Urinary bladder (tissue), 4 donors: ENCODE measurements around the gene GAGE10. TPM values are rescaled to one million over a fixed set of nuclear protein-coding genes. Genes with fewer than 3 reads are reported as not detected.

Experiments
- DNase-seq: peaks from one replicate; pipeline ENCODE4 v3.0.0-alpha.2; 2015; ENCODE audit errors: extremely low spot score
- H3K27ac ChIP-seq: one replicate; pipeline ENCODE4 v1.5.1; 2013; ENCODE audit warnings: low read depth, mild to moderate bottlenecking, moderate library complexity
- H3K36me3 ChIP-seq: one replicate; pipeline ENCODE4 v1.6.1; 2013; ENCODE audit warnings: mild to moderate bottlenecking, moderate library complexity; ENCODE audit not compliant: insufficient read depth
- H3K4me1 ChIP-seq: one replicate; pipeline ENCODE4 v1.6.1; 2013; ENCODE audit warnings: mild to moderate bottlenecking, moderate library complexity; ENCODE audit not compliant: insufficient read depth
- H3K4me3 ChIP-seq: one replicate; pipeline ENCODE4 v1.5.1; 2013; ENCODE audit warnings: low read depth, low read length
- WGBS: extraction: QIAGEN DNeasy Blood & Tissue Kit; methylation state at CpG from one replicate; pipeline ENCODE4 v1.1.7; 2013; 5-methylcytosine and 5-hydroxymethylcytosine counted together
- polyA plus RNA-seq: library from polyadenylated mRNA; stranded (reverse); fragments of 200-250 nt; gene quantifications from one replicate; pipeline ENCODE4 v1.2.3, GENCODE V29; 2013
- total RNA-seq: library from RNA; depleted of rRNA; stranded (reverse); fragments of >200 nt; gene quantifications from one replicate; pipeline ENCODE4 v1.2.3, GENCODE V29; 2014
- donor health status: healthy with polysubstance abuse.
- donor health status: healthy.

GAGE10 gene
- total RNA-seq: not detected
- polyA plus RNA-seq: not detected

GRCh38 chrX:49303346-49303745 is at the start of gene GAGE10:
Gene GAGE10, plus strand, starts transcription at chrX:49303646. Its CDS starts 1,214 bp downstream, at chrX:49304860.
- Histone ChIP-seq H3K27ac (no peak within 1 kb of the TSS), H3K4me3 (no peak within 1 kb of the TSS), H3K4me1 (no peaks in the 10 kb centered on the region), H3K36me3 (no peaks in the 10 kb centered on the region)
- no peak for DNase-seq
- WGBS: 82% methylated on average over 15 of the region's 15 CpGs

- Histone ChIP-seq H3K4me3 (no peak overlapping the region), H3K4me1 (no peaks in the 10 kb centered on the region), H3K27ac (no peak overlapping the region), H3K36me3 (no peaks in the 10 kb centered on the region)
- WGBS: 90% methylated on average over 7 of the region's 7 CpGs
- DNase-seq: no peak
These were observed 48.8 kb upstream of the GAGE10 start for GRCh38 chrX:49254639-49255038.

GRCh38 chrX:49256268-49256995 is 47.0 kb upstream of the GAGE10 start:
- no peaks in the 10 kb centered on the region for H3K4me1 ChIP-seq
- no peak overlapping the region for H3K27ac ChIP-seq
- DNase-seq: no peak
- WGBS: 83% methylated on average over 9 of the region's 9 CpGs
- no peaks in the 10 kb centered on the region for H3K36me3 ChIP-seq
- H3K4me3 ChIP-seq: no peak overlapping the region

GRCh38 chrX:49257074-49257790 is 46.2 kb upstream of the GAGE10 start:
- no peak for DNase-seq
- Histone ChIP-seq H3K4me1 (no peaks in the 10 kb centered on the region), H3K27ac (no peak overlapping the region), H3K4me3 (no peak overlapping the region), H3K36me3 (no peaks in the 10 kb centered on the region)
- 85% methylated on average over 14 of the region's 14 CpGs for WGBS

GRCh38 chrX:49257846-49258748 is 45.3 kb upstream of the GAGE10 start:
- no peak for DNase-seq
- no peaks in the 10 kb centered on the region for H3K36me3 ChIP-seq
- H3K4me1 ChIP-seq: no peaks in the 10 kb centered on the region
- H3K27ac ChIP-seq: no peak overlapping the region
- no peak overlapping the region for H3K4me3 ChIP-seq
- WGBS: 81% methylated on average over 20 of the region's 20 CpGs

- Histone ChIP-seq H3K27ac (no peak overlapping the region), H3K36me3 (no peaks in the 10 kb centered on the region), H3K4me3 (no peak overlapping the region), H3K4me1 (no peaks in the 10 kb centered on the region)
- 87% methylated on average over 5 of the region's 5 CpGs for whole genome bisulfite sequencing
- DNase-seq: no peak
These were observed 44.7 kb upstream of the GAGE10 start for GRCh38 chrX:49258749-49259124.

- Histone ChIP-seq H3K4me1 (no peaks in the 10 kb centered on the region), H3K36me3 (no peaks in the 10 kb centered on the region), H3K27ac (no peak overlapping the region), H3K4me3 (no peak overlapping the region)
- no peak for DNase-seq
- 95% methylated on average over 17 of the region's 17 CpGs for WGBS
These were observed 43.0 kb upstream of the GAGE10 start for GRCh38 chrX:49260221-49260985.

- Histone ChIP-seq H3K4me3 (no peak overlapping the region), H3K27ac (no peak overlapping the region), H3K36me3 (no peaks in the 10 kb centered on the region), H3K4me1 (no peaks in the 10 kb centered on the region)
- DNase-seq: no peak
- WGBS: 41% methylated on average over 1 of the region's 1 CpG
These were observed 40.8 kb upstream of the GAGE10 start for GRCh38 chrX:49262603-49263002.

- Histone ChIP-seq H3K27ac (no peak overlapping the region), H3K36me3 (no peaks in the 10 kb centered on the region), H3K4me1 (no peaks in the 10 kb centered on the region), H3K4me3 (no peak overlapping the region)
- 82% methylated on average over 10 of the region's 10 CpGs for WGBS
- DNase-seq: no peak
These were observed 39.8 kb upstream of the GAGE10 start for GRCh38 chrX:49263631-49264030.

- H3K4me3 ChIP-seq: no peak within 1 kb of the TSS
- H3K4me1 ChIP-seq: no peaks in the 10 kb centered on the region
- 89% methylated on average over 11 of the region's 11 CpGs for WGBS
- H3K36me3 ChIP-seq: no peaks in the 10 kb centered on the region
- H3K27ac ChIP-seq: no peak within 1 kb of the TSS
- no peak for DNase-seq
These were observed 39.0 kb upstream of the GAGE10 start, which contains the start of gene FOXP3 for GRCh38 chrX:49264460-49264859. Gene FOXP3, minus strand, starts transcription at chrX:49264710. Its CDS starts 6,205 bp downstream, at chrX:49258505.

- Histone ChIP-seq H3K27ac (no peak overlapping the region), H3K4me3 (no peak overlapping the region), H3K4me1 (peaks cover 1% of the 10 kb centered on the region), H3K36me3 (no peaks in the 10 kb centered on the region)
- no peak for DNase-seq
- WGBS: 69% methylated on average over 10 of the region's 10 CpGs
These were observed 36.7 kb upstream of the GAGE10 start for GRCh38 chrX:49266523-49267445.

- H3K4me1 ChIP-seq: peaks cover 1% of the 10 kb centered on the region
- no peak for DNase-seq
- WGBS: 0% methylated on average over 4 of the region's 4 CpGs
- peak overlapping the region; percentile 52 for H3K27ac ChIP-seq
- H3K36me3 ChIP-seq: no peaks in the 10 kb centered on the region
- H3K4me3 ChIP-seq: peak overlapping the region; percentile 26
These were observed 34.8 kb upstream of the GAGE10 start for GRCh38 chrX:49268702-49269009.
